Astrocyte of the cerebellum (primary cell): ENCODE data around the gene PDK2.

Experiments used
- DNase-seq: peaks from one replicate; pipeline ENCODE4 v3.0.0-alpha.2; 2011; ENCODE audit warnings: low read depth
- H3K4me3 ChIP-seq: 2 replicates; pipeline ENCODE4 v1.5.1; 2011; ENCODE audit warnings: mild to moderate bottlenecking, low read depth, low read length, moderate library complexity
- CTCF ChIP-seq: IDR thresholded peaks from 2 replicates; pipeline ENCODE4 v1.5.1; 2012; ENCODE audit warnings: low read length, low read depth, moderate library complexity, mild to moderate bottlenecking; ENCODE audit errors: missing control alignments
- in situ Hi-C: cut with HindIII; loops from 2 replicates; pipeline ENCODE4 v1.10.0; 2017; ENCODE audit warnings: low sequenced_read_pairs

Gene PDK2

GRCh38 chr17:50070908-50071680 is 24.1 kb upstream of the PDK2 start:
- DNase-seq: no peak
- no peak overlapping the region for H3K4me3 ChIP-seq
- in situ Hi-C loops: no loop called here
- TF ChIP-seq CTCF: no peak

GRCh38 chr17:50071692-50072091 is 23.5 kb upstream of the PDK2 start:
- no peak overlapping the region for H3K4me3 ChIP-seq
- no peak for DNase-seq
- TF ChIP-seq CTCF: no peak
- in situ Hi-C loops: no loop called here

- H3K4me3 ChIP-seq: no peak overlapping the region
- no peak for TF ChIP-seq CTCF
- in situ Hi-C loops: no loop called here
- no peak for DNase-seq
Observed at GRCh38 chr17:50072130-50072529, 23.0 kb upstream of the PDK2 start.

GRCh38 chr17:50072925-50073324 is 22.2 kb upstream of the PDK2 start:
- no peak overlapping the region for H3K4me3 ChIP-seq
- TF ChIP-seq CTCF: no peak
- in situ Hi-C loops: no loop called here
- no peak for DNase-seq

GRCh38 chr17:50074227-50074626 is 20.9 kb upstream of the PDK2 start:
- DNase-seq: no peak
- TF ChIP-seq CTCF: no peak
- no peak overlapping the region for H3K4me3 ChIP-seq
- in situ Hi-C loops: no loop called here

GRCh38 chr17:50075446-50076032 is 19.6 kb upstream of the PDK2 start:
- no peak for TF ChIP-seq CTCF
- no peak overlapping the region for H3K4me3 ChIP-seq
- in situ Hi-C loops: no loop called here
- no peak for DNase-seq
